GM21529 (cell line): Measurements from ENCODE around the gene CAPN14.

Source experiments
- ATAC-seq: cut with Tn5 transposase; IDR thresholded peaks from one replicate; pipeline ENCODE4 v1.9.1; 2021; ENCODE audit not compliant: unreplicated experiment

Gene CAPN14

DNA sequence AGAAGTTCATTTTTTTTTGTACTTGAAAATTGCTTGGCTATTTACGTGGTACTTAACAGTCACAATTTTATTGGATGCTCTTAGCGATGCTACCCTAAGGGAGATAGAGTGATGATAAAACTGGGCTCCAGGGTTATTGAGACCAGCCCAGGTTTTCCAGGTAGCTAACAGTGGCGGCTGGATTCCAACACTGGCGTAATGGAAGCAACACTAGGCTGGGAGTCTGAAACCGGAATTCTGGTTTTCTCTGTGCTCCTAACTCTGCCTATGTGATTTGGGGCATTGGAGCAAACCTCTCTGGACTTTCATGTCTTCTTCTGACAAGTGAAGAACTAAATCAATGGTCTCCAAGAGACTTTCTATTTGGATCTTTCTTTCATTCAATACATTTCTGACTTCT lies 69.7 kb downstream of the CAPN14 start:
- no peak for ATAC-seq

DNA sequence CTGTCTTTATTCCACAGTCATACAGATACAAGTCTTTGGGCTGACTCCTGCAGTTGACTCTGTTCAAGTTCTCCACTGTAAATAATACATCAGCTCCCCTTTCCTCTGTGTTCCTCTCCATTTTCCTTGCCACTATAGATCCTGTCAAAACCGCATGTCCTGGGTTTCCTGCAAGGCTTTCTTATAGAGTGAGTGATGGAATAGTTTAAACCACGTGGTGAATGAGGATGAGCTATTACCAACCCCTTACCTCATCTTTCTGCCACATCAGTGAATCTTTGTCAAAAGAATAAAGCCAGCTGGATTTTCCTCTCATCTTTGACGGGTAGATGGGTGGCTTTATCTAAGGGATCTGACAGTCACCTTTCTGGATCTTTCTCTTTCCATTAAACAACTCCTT lies 75.2 kb downstream of the CAPN14 start:
- no peak for ATAC-seq

DNA sequence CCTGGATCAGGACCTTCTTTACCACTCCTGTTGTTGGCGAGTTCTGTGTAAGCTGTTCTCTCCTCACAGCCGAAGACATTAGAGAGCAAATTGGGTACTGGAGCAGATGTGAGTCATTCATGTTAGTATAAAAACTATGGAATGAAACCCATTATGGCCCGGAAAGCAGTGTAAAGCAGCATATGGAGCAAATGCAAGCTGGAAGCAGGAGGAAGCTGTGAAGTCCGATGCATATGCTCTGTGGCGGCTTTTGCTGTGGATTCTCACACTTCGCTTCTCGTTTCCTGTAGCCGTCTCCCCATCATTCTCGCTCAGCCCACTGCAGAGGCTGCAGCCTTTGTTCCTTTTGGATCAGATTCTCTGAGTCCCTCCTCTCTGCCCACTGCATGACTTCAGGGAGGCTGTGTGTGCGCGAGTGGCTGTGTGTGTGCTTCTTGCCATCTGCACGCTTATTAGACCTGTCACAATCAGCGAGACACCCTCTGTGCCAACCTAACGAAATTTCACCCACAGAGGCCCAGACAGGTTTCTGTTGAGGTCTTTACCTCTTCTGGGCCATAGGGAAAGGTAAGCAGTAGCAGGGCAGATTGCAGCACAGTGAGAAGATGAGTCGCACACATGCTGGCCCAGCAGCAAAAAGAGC lies 75.8 kb downstream of the CAPN14 start:
- ATAC-seq: no peak

DNA sequence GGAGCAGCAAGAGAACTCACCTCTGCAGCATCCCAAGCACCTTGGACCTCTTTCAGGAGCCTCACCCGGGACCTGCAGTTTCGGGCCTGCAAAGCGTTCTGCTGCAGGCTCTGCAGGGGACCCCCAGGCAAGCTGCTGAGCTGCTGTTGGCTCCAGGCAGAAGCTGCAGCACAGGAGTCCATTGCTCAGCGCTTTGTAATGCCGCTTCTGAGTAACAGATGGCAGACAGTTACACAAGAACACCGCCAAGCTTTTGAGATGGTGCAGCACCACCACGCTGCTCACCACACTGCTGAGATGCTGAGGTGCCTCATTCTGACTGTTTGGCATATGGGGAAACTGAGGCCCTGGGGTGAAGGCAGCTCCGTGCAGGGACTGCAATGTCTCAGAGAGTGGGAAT lies 77.2 kb downstream of the CAPN14 start:
- ATAC-seq: no peak

DNA sequence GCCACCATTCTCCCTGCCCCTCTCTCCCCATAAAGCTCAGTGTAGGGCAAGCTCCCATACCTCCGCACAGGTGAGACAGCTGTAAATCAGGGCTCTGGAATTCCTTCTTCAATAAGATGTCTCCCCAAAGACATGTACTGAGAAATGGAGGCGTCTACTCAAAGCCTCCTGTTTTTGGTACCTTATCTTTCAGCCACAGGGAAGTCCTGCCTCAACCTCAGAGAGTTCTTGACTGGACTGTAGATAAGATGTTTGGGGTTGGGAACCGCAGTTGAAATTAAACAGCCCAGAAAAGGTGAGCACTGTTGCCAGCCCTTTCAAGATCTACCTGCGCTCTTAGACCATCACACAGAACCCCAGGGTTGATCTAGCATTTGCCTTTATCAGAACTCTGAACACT lies 77.6 kb downstream of the CAPN14 start:
- ATAC-seq: no peak

DNA sequence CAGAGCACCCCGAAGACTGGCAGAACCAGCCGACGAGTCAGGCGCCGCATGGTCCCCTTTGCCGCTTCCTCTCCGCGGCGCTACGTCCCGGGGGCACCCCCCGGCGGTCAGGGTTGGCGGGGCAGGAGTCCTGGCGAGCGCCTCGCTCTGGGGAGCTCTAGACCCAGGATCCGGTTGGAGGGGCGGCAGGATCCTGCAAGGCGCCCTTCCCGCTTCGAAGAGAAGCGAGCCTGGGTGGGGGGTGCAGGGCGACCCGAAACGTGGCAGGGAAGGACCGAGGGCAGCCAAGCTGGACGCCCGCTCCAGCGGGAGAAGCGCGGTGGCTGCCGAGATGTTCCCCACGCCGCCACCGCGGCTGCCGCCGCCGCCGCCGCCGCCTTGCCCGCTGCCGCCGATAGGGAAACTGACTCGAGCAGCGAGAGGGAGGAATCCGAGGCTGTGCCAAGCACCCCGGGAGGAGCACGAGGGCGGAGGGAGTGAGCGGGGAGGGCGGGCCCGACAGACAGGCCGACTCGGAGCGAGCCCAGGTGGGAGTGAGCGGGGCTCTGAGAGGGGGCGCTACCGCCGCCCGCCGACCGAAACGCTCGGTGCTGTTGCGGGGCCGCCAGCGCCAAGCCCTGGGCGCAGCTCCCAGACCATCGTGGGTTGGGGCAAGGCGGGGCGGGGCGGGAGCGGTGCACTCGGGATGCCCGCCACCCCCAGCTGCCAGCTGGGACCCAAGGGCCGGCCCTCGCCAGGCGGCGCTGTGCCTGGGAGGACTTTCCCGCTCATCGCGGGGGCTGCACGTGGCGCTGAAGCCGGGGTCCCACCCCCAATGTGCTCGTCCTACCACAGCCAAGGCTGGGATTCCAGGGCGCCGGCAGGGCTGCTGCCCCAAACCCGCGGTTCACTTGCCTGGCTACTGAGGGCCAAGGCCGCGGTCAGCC lies 79.0 kb downstream of the CAPN14 start, which contains the start of gene GALNT14:
Gene GALNT14 (minus strand): TSS at position 404 of the 926 bp plus-strand sequence. CDS start 354 bp downstream, at position 50.
- no peak for ATAC-seq

DNA sequence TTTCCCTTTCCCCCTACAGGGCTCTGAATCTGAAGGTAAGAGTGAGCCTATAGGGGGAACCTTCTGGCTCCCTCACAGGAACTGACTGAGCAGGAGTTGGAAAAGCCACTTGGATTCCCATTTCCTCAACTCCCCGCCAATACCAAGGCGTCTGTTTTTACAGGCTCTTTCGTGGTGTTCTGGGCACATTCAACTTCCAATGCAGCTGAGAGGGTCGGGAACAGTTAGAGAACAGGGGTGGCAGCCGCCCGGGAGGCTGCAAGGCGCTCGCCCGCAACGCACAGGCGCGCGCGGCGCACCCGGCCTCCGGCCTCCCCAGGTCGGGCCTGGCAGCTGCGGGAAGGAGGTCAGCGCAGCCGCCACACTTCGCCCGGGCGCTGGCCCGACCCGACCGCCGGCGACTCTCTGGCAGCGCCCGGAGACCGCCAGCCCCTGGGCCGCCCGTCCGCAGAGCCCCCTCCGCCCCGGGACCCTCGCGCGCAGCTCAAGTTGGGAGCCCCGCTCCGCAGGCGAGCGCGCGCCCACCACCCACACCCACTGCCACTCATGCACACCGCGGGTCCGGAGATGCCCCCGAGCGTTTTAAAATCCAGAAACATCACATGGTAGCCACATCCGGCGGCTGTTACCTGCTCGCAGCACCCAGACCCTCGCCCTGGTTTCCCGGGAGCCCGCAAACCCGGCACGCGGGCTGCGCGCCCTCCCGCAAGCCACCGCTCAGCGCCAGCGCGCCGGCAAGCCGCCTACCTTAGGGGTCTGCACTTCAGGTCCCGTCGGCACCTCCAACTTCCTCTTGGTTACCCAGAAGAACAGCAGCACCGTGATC lies 79.9 kb downstream of the CAPN14 start:
- ATAC-seq: no peak

DNA sequence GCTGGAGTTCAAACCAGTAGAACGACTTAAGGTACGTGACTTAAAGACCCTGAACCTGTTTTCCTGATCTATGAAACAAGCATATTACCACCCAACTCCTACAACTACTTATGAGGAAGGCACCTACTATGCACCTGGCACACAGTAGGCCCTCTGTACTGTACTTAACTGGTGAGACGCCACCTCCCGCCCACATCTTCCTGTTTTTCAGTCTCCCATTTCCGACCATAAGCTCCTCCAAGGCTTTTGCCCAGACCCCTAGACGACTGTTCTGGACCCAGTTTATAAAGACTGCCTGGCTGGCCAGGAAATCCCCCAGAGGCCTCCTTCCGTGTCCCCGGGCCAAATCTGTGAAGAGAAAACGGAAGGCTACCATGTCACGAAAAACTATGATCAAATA lies 80.6 kb downstream of the CAPN14 start:
- ATAC-seq: no peak

DNA sequence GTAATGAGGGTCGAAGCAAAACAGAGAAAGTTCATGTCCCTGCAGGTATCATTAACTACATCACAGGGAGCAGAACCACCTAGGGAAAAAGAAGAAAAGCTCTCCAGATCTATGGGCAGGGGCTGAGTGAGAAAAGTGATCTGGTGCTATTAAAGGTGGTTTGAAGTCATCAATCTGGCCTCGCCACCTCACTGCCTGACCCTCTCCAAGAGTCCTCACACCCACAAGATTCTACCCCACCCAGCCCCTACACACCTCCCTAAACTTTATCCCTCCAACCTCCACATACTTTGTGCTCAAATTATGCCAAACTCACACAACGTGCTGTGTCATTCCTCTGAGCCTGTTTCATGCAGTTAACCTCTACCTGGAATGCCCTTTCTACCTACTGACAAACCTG lies 81.3 kb downstream of the CAPN14 start:
- no peak for ATAC-seq

DNA sequence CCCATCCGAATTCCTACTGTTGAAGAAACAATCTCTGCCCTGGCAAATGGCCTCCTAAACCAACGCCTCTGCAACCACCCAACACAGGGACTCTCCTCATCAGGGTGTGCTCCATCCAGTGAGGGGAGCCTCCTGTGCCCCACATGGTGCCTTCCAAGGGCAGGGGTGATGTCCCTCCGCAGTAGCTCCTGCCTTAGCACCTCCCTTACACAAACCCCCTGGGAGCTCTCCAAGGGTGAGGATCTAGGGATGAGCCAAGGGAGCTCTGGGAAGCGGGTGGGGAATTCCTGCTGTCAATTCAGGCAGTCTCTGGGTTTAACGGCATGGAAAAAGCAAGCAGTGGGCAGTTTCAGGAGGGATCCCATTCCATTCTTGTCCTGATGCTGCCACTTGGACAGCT lies 82.8 kb downstream of the CAPN14 start:
- ATAC-seq: no peak

DNA sequence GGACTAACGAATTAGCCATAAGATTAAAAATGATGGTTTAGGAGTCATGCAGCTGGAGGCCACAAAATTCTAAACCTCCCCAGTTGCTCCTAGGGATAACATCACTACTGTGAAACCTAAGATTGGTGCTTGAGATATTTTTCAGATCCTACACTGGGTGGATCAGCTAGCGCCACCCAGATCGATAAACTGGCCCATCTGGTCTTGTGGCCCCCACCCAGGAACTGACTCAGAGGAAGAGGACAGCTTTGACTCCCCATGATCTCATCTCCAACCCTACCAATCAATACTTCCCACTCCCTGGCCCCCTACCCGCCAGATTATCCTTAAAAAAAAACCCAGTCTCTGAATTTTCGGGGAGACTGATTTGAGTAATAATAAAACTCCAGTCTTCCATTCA lies 84.5 kb downstream of the CAPN14 start:
- ATAC-seq: no peak

DNA sequence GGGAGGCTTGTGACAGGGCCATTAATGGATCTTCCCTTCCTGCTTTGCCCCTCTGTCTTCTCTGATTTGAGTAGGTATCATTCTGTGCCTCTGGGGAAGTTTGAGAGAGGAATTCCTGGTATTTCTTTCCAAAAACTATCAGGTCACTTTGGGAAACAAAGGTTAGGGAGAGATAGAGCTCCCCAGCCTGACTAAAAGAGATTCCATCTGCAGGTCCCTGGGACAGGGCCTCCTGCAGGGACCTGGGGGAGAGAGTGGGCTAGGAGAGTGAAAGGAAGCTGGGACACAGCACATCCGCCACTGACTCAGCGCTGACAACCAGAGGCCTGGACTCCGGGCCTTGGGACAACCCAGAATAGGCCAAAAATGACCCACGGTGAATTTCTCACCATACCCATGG lies 85.4 kb downstream of the CAPN14 start:
- no peak for ATAC-seq

DNA sequence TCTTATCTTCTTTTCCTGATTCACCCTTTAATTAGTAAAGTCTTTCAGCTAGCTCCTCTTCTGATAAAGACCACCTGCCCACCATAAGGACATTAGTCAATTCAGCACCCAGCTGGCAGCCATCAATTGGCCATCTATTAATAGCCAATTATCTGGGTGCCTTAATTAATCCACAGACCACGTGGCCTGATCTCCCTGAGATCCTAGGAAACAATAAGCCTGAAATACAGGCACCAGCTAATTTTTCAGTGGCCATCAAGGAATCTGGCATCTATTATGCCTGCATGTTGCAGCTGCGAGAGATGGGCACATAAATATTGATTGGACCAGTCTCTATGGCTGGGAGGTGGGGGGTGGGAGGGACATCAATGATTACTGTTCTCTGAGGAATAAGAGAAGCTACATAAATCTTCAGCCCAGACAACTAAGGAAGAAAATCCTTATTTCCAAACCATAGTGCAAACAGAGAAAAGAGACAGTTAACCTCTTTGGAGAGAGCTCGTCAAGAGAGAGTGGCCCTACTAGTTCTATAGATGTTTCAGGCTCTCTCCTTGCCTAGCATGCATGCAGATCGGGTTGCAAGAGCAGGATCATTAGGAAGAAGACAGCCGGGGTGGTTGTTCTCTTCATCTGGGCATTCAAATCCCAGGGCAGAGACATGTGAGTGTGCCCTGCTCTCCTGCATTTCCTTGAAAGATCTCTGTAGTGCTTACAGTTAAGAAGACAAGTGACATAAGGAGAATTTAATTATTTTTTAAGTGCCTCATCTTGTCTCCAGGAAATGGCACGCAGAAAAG lies 87.7 kb downstream of the CAPN14 start:
- no peak for ATAC-seq

DNA sequence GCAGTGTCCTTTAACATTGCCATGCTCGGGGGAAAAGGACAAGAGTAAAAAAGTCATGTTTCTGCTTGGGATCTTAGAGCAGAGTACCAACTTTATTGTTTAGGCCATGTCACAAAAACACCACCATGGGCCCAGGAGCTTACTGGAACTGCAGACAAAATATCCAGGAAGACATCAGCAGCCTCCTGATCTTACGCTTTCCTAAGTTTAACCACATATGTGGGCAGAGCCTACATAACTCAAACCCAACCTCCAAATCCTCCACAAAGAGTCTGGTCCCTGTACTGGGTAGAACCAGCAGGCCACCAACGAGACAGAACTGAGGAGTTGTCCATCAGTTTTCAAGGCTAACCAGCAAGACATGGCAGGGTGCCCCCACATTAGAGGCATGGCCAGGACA lies 89.4 kb downstream of the CAPN14 start:
- ATAC-seq: no peak

DNA sequence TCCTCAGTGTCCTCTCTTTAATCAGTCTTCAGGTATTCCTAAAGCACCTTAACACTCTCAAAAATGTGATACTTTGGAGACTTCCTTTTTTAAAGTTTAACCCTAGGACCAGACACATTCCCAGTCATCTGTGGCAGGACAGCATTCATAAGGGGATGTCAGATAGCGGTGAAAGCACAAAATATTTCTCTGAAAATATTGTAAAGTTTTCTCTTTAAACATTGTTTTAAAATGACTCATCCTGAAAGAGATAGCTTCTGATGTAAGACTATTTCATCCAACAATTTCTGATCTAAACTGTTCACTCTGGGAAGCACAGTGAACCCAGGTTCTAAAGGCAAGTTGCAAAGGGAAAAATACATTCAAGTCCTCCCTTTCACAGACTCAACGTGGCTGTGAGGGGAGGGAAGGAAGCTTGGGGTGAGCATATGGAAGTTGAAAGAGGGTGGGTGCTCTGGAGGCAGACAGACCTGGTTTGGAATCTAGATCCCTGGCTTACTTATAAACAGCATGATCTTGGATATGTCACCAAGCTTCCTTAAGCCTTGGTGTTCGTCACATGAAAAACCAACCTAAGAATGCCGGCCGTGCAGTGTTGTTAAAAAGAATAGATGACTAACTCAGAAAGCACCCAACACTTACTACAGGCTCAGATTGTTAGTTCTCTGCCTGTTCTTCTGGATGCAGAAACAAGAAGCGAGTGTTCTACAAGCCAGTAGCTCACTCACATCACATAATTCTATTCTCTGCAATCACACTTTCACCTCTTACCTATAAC lies 91.2 kb downstream of the CAPN14 start:
- ATAC-seq: no peak

DNA sequence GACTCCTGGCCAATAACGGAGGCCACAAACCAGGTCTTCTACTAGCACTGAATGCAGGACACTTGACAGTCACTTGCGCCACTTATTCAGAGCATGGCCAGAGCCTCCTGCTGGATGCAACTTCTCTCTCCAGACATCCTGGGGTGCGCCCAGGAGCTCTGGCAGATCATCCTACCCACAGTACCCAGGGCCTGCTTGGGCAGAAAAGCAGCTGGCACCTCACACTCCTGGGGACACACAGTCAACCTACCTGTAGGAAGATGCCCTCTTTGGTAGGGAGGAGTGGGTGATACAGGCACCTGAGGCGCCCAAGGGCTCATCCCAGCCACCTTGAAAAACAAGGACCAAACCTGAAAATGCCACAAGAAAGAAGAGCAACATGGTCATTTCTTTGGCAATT lies 92.4 kb downstream of the CAPN14 start:
- ATAC-seq: no peak
